GM21723 (cell line): Measurements from ENCODE around the gene ADCY3.
A peak's percentile ranks its signal among the peaks of the same experiment; 100 is the strongest.

ENCODE experiments used
- ATAC-seq: cut with Tn5 transposase; IDR thresholded peaks from one replicate; pipeline ENCODE4 v1.9.1; 2021; ENCODE audit warnings: mild to moderate bottlenecking, moderate library complexity; ENCODE audit not compliant: unreplicated experiment

The ADCY3 gene

GRCh38 chr2:24926220-24926601, 6.2 kb upstream of the ADCY3 start:
- no peak for ATAC-seq

GRCh38 chr2:24925815-24926214, 5.8 kb upstream of the ADCY3 start:
- no peak for ATAC-seq

DNA sequence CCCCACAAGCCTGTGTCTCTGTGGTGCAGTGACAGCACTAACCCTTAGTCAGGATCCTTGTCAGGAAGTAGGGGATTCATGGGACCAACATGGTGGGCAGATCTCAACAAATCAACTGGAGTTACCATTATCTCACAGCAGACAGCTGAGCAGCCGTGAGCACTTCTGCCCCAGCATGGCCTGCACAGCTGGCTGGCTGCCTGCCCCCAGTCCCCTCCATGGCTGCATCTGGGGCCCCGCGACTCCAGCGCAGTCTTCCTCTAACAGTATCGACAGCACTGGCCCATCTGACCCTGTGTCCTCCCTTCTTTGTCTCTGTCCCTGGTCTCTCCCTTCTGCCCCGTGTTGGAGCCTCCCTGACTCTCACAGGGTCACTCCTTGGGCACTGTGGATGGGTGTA, 4.7 kb upstream of the ADCY3 start:
- ATAC-seq: no peak

- no peak for ATAC-seq
Measured at GRCh38 chr2:24924266-24924665, 4.2 kb upstream of the ADCY3 start.

DNA sequence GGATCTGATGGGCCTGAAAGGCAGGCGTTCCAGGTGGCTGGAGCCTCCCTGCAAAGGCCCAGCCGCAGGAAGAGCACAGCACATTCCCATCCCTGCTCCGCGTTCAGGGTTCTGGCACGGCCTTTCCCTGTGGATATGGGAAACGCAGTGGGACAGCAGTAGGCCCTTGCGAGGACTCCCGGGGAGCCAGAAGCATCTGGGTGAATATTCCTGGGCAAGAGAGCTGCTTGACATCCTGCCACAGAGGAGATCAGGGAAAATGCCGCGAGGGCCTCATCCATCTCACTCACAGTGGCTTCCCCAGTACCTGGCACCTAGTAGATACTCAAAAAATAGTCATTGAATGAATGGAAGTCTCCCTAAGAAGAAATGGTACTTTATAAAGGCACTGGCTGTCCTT, 3.1 kb upstream of the ADCY3 start:
- ATAC-seq: no peak

DNA sequence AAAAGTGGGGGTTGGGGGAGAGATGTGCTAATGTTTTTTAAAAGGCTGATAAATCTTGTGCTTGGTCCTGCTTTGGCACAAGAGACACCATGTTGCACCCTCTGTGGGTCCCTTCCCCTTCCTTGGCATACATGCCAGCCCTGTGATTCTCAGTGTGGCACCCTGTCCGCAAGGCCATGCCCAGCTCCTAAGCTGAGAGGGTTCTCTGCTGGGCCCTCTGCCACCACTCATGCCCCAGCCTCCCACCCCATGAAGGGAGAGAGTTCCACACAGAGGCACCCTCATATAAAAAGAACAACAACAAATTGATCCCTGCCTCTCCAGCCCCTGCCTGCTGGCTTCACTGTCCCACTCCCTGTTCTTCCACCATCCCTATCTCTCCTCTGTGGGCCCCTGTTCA, 2.5 kb upstream of the ADCY3 start:
- no peak for ATAC-seq

GRCh38 chr2:24920809-24921441, 888 bp upstream of the ADCY3 start:
- ATAC-seq: no peak

DNA sequence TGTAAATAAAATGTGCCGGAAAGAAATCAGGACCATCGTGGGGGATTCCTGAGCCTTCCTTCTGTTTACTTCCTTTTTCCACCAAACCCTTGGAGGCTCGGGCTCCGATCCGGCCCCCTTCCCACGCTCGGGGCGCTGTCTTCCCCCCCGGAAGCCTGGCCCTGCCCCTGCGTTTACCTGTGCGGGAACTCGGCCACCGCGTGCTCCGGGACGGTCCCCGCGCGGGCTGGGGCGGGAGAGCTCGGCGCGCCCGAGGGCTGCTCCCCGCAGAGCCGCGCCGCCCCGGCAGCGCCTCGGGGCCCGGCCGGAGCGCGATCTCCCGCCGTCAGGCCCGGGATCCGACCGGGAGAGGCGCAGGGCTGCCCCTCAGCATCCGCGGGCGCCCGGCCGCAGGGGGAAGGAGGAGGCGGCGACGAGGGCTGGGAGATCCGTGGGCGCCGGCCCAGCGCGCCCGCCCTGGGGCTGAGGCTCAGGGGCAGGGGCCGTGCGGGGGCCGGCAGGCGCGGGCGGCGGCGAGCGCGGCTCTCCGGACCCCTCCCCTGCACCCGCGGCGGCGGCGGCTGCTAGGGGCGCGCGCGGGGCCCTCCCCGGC, 435 bp downstream of the ADCY3 start:
- peak; percentile 34 for ATAC-seq

- ATAC-seq: no peak
Measured at GRCh38 chr2:24919037-24919505, 966 bp downstream of the ADCY3 start.

DNA sequence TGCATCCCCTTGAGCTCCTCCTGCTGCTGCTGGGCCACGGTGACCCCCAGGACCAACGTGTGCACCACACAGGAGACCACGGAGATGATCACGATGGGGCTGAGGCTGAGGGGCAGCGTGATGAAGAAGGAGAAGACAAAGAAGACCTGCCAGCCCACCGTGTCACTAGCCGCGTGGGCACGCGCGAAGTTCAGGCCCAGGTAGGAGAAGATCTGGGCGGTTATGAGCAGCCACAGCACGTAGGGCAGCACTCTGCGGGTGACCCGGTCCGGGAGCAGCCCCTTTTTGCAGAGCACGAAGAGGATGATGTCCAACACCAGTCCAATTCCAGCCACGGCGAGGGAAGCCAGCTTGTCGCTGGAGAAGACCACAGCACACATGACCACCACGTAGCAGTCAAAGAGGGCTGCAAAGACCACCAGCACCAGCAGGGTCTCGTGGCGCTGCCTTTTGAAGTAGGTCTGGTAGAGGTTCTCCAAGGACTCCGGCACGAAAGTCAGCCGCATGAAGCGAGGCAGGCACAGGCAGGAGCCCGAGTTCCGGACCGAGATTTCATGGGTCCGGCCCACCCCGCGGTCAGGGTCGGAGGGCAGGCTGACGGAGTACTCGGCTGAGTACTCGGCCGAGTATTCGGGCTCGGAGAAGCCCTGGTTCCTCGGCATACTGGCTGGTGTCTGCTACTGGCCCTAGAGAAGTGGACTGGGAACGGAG, 1.6 kb downstream of the ADCY3 start:
- no peak for ATAC-seq

DNA sequence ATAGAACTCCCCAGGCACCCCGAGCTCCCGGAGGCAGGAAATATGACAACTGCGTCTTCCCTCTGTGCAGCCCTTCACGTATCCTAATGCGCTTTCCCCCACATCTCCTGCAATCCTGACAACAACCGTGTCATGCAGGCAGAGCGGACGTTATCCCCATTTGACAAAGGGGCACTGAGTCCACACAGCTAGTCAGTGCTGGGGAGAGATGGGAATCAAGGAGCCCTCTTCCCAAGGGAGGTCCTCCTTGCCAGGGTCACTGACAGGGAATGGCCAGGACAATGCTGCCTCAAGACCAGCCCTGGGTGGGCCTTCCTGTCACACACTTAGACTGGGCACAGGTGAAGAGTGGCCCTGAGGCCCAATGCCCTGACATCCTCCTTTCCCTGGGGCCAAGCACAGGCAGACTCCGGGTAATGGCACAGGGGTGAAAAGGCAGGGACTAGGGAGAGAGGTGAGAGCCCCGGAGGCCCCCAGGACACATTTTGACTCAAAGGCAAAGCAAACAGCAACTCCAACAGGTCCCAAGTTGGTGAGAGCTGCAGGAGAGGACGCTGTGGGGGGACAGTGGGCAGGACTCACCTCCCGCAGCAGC, 2.2 kb downstream of the ADCY3 start:
- ATAC-seq: no peak

GRCh38 chr2:24917086-24917485, 3.0 kb downstream of the ADCY3 start:
- no peak for ATAC-seq

DNA sequence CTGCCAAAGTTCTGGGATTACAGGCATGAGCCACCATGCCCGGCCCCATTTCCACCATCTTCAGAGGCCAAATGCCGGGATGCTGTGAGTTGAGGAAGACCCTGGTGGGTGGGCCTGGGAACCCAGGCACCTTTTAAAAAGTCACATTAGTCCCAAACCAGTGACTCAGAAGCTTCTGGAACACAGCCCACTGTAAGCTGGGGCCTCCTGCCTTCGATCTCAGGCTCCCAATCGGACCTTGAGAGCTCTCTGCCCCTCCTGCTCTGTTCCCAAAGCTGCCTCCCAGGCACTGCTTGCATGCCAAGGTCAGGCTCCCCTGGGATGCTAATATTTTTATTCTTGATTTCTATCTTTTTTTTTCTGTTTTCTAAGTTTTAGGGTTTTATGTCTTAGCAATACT, 4.2 kb downstream of the ADCY3 start:
- ATAC-seq: no peak

DNA sequence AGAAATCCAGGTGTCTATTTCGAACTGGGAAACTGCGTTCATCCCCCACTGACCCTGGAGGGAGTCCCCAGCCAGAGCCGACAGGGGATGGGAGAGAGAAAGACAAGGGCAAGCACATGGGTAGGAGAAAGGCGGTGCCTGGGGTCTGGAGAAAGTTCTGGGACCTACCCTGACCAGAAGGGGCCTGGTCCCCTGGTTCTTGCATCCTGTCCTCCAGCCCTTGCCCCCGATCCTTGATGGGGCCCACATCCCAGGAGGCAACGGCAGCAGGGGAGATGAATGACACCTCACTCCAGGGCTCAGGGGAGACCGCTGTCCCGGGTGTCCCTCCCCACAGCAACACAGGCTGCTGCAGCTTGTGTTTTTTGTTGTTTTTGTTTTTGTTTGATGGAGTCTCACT, 4.9 kb downstream of the ADCY3 start:
- ATAC-seq: no peak

DNA sequence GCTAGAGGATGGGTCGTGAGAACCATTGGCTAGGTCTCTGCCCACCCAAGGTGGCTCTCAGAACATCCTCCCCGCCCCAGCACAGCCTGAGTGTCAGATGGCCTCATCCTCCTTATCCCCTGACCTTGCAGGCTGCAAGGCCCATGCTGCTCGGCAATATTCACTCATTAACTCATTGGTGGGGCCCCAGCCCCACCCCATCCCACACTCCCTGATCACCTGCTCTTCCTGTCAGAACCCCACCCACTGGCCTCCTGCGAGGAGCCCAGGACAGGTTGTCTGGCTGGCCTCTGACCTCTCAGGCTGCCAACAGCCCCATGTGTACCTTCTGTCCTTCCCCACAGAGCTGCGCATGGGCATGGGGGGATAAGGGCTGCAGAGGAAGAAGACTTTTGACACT, 5.3 kb downstream of the ADCY3 start:
- no peak for ATAC-seq

GRCh38 chr2:24913911-24914310, 6.1 kb downstream of the ADCY3 start:
- ATAC-seq: no peak

DNA sequence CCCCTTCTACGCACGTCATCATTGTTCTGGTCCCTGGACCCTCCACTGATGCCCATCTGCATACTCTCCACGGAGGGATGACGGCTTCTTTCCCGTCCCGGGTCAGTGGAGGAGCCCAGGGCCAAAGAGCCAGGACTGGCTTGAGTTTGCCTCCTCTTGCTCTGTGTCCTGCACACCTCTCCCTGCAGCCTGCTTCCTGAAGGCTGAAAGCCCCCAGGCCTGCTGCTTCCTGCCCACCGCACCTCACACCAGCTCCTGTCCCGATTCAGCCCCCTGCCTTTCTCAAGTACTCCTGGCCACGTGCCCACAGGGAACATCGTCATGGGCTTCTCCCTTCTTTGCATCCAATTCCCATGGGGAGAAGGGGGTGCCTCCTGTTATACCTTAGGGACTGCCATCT, 7.1 kb downstream of the ADCY3 start:
- no peak for ATAC-seq

DNA sequence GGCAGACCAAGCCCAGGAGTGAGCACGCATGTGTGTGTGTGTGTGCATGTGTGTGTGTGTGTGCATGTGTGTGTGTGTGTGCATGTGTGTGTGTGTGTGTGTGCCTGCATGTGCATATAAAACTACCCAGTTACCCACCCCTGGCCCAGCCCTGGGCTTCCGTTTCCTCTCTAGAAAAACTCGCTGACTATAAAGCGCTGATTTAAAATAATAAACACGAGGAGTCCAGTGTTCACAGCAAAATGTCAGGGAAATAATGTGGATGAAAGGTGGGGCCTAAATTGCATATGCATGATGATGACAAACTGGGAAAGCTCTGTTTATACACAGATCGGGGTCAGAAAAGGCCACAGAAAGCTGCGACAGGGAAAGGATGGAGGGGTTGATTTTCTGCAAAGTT, 7.5 kb downstream of the ADCY3 start:
- ATAC-seq: no peak

- ATAC-seq: no peak
Measured at GRCh38 chr2:24910245-24910644, 9.8 kb downstream of the ADCY3 start.

DNA sequence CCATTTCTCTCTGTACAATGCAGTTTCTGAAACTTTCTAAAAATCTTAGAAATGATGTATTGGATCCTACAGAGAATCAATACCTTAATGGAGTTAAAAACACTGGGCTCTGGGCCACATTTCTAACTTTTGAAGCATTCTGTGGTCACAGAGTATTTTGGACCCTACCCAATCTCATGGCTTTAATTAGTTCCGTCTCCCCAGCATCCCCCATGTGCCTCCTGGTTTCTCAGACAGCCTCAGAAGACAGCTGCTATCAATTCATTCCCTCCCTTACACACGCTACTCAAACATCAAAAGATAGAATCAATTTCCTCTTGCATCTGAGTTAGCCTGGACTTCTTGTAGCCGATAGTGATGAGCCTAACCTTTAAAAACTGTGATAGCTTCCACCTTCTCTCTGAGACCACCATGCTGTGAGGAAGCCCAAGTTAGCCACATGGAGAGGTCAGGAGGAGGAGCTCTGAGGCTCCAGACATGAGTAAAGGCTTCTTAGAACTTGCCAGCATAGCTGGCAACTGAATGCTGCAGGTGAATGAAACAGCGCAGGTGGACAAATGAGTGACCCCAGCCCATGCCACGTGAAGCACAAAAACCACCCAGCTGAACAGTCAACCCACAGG, 10.4 kb downstream of the ADCY3 start:
- ATAC-seq: no peak

DNA sequence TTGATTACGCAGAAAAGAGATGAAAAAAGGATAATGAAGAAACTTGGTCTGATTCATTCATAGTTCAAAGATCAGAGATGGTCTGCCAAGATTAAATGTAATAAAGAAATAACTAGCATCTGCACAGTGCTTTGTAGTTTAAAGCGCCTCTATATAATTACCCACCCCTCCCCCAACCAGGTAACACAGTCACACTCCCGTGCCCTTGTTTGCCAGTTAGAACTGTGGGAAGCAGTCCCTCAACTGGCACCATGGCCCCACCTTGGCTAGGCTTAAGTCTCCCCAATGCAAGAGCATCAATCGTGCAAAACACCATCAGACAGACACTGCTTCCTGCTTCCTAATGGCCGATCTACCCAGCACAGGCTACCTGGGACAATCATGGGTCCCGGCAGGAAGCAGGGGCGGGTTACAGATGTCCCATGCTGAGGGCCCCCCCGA, 11.6 kb downstream of the ADCY3 start:
- no peak for ATAC-seq

GRCh38 chr2:24907116-24907515, 12.9 kb downstream of the ADCY3 start:
- ATAC-seq: no peak
